GM23338 (cell line): ENCODE results near the gene MPHOSPH10. TPM values are rescaled to one million over a fixed set of nuclear protein-coding genes. Genes with fewer than 3 reads are reported as not detected.

ENCODE experiments used
- ATAC-seq: fragments of 200-7000 bp; cut with Tn5 transposase; 3 replicates; pipeline ENCODE4 v1.9.1; 2020
- DNase-seq: peaks from one replicate; pipeline ENCODE4 v3.0.0-alpha.2; 2015; ENCODE audit warnings: low spot score
- H2AFZ ChIP-seq: fragments of 200-600 bp; sonication (generic); 2 replicates; pipeline ENCODE4 v1.8.0; 2016; ENCODE audit warnings: antibody characterized with exemption, mild to moderate bottlenecking, moderate library complexity
- H3F3A ChIP-seq: fragments of 200-600 bp; sonication (generic); replicated peaks from 2 replicates; pipeline ENCODE4 v1.8.0; 2017; ENCODE audit warnings: antibody characterized with exemption, mixed run types, low read depth
- H3K27ac ChIP-seq: fragments of 200-600 bp; sonication (generic); 2 replicates; pipeline ENCODE4 v1.6.1; 2016; ENCODE audit warnings: low read depth
- H3K27me3 ChIP-seq: fragments of 200-600 bp; sonication (generic); 2 replicates; pipeline ENCODE4 v1.8.0; 2016; ENCODE audit warnings: mild to moderate bottlenecking, mixed run types, moderate library complexity; ENCODE audit not compliant: insufficient read depth
- H3K36me3 ChIP-seq: fragments of 200-600 bp; sonication (generic); 2 replicates; pipeline ENCODE4 v1.8.0; 2016; ENCODE audit warnings: mild to moderate bottlenecking; ENCODE audit not compliant: insufficient read depth
- H3K4me1 ChIP-seq: fragments of 200-600 bp; sonication (generic); 2 replicates; pipeline ENCODE4 v1.8.0; 2016; ENCODE audit warnings: mild to moderate bottlenecking, moderate library complexity; ENCODE audit not compliant: insufficient read depth
- H3K4me2 ChIP-seq: fragments of 200-600 bp; sonication (generic); 2 replicates; pipeline ENCODE4 v1.7.1; 2017; ENCODE audit warnings: mixed run types
- H3K4me3 ChIP-seq: fragments of 200-600 bp; sonication (generic); 2 replicates; pipeline ENCODE4 v1.6.1; 2016; ENCODE audit warnings: mixed run types
- H3K79me2 ChIP-seq: fragments of 200-600 bp; sonication (generic); replicated peaks from 2 replicates; pipeline ENCODE4 v1.8.0; 2017; ENCODE audit warnings: mild to moderate bottlenecking; ENCODE audit not compliant: insufficient read depth
- H3K9me2 ChIP-seq: fragments of 200-600 bp; sonication (generic); 2 replicates; pipeline ENCODE4 v1.8.0; 2017; ENCODE audit not compliant: insufficient read depth
- H4K20me1 ChIP-seq: fragments of 200-600 bp; sonication (generic); replicated peaks from 2 replicates; pipeline ENCODE4 v1.8.0; 2017; ENCODE audit warnings: mild to moderate bottlenecking; ENCODE audit not compliant: insufficient read depth
- H3K27ac Mint-ChIP-seq: 2 replicates; pipeline ENCODE4 v1.8.0; 2020; ENCODE audit warnings: inconsistent platforms, mild to moderate bottlenecking, moderate library complexity, mixed read lengths
- H3K27me3 Mint-ChIP-seq: 3 replicates; pipeline ENCODE4 v1.8.0; 2022; ENCODE audit warnings: low read depth, mild to moderate bottlenecking, moderate library complexity, mixed read lengths, inconsistent platforms; ENCODE audit not compliant: insufficient read depth, poor library complexity
- H3K36me3 Mint-ChIP-seq: 3 replicates; pipeline ENCODE4 v1.8.0; 2021; ENCODE audit warnings: low read depth, mild to moderate bottlenecking, inconsistent platforms, moderate library complexity, mixed read lengths
- H3K4me1 Mint-ChIP-seq: 3 replicates; pipeline ENCODE4 v1.8.0; 2020; ENCODE audit warnings: mild to moderate bottlenecking, inconsistent platforms, mixed read lengths
- H3K4me3 Mint-ChIP-seq: 3 replicates; pipeline ENCODE4 v1.8.0; 2021; ENCODE audit warnings: moderate library complexity, mild to moderate bottlenecking, inconsistent platforms, mixed read lengths
- H3K9me3 Mint-ChIP-seq: 3 replicates; pipeline ENCODE4 v1.8.0; 2020; ENCODE audit warnings: moderate library complexity, mild to moderate bottlenecking, inconsistent platforms, mixed read lengths
- CREB1 ChIP-seq: fragments of 250-450 bp; sonication (Bioruptor Pico); IDR thresholded peaks from 2 replicates; pipeline ENCODE4 v1.5.0; 2020; ENCODE audit warnings: low read depth, mild to moderate bottlenecking, moderate library complexity
- EZH2 ChIP-seq: fragments of 200-600 bp; sonication (generic); IDR thresholded peaks from one replicate; pipeline ENCODE4 v1.8.0; 2017; ENCODE audit warnings: antibody characterized with exemption, mild to moderate bottlenecking, low read depth; ENCODE audit not compliant: unreplicated experiment
- EZH2phosphoT487 ChIP-seq: fragments of 200-600 bp; sonication (generic); IDR thresholded peaks from one replicate; pipeline ENCODE4 v1.8.1; 2018; ENCODE audit warnings: antibody characterized with exemption; ENCODE audit not compliant: unreplicated experiment
- NANOG ChIP-seq: IDR thresholded peaks from 2 replicates; pipeline ENCODE4 v1.6.1; 2016; ENCODE audit warnings: antibody characterized with exemption, borderline replicate concordance
- POLR2AphosphoS5 ChIP-seq: IDR thresholded peaks from 2 replicates; pipeline ENCODE4 v1.6.1; 2016; ENCODE audit warnings: antibody characterized with exemption, low read depth
- REST ChIP-seq: IDR thresholded peaks from one replicate; pipeline ENCODE4 v1.6.1; 2018; ENCODE audit warnings: antibody characterized with exemption; ENCODE audit not compliant: unreplicated experiment
- ZNF114 ChIP-seq: fragments of 250-450 bp; sonication (Bioruptor Pico); IDR thresholded peaks from 2 replicates; pipeline ENCODE4 v1.5.0; 2020; ENCODE audit warnings: mild to moderate bottlenecking, moderate library complexity
- polyA plus RNA-seq: library from polyadenylated mRNA; unstranded; fragments of >200 nt; fragmentation: Nextera tagmentation; extraction: Ambion mirVana; gene quantifications from 2 replicates; pipeline ENCODE4 v1.2.1, GENCODE V29; 2016
- total RNA-seq: library from RNA; depleted of rRNA; stranded (reverse); fragments of >200 nt; shearing (Covaris generic); gene quantifications from 2 replicates; pipeline ENCODE4 v1.2.3, GENCODE V29; 2014
- TF ChIP-seq, protein P1 (sequence below), 2 experiments: fragments of 200-600 bp in 1 of 2; sonication (generic) in 1 of 2; conservative IDR thresholded peaks; 2 replicates each; pipeline versions ENCODE4 v1.5.1 to v1.6.1; 2016 to 2017; ENCODE audit warnings: antibody characterized with exemption in 2 of 2, low read depth in 2 of 2, mild to moderate bottlenecking in 2 of 2, moderate library complexity in 1 of 2
- TF ChIP-seq, protein P2 (sequence below): fragments of 250-450 bp; sonication (Bioruptor Pico); IDR thresholded peaks from 2 replicates; pipeline ENCODE4 v1.5.0; 2020; ENCODE audit warnings: mild to moderate bottlenecking, moderate library complexity

Gene MPHOSPH10
- total and polyA plus RNA-seq, 2 experiments from 2014 or later = 23.8 to 64.8 TPM

- Histone ChIP-seq H3F3A (0 out of 2 replicates have a peak, but pooled peaks cover 4% of the 10 kb centered on the region), H3K27me3 (no peaks in the 10 kb centered on the region), H3K4me3 (no peak overlapping the region), H3K79me2 (no peaks in the 10 kb centered on the region), H3K4me2 (no peak overlapping the region), H3K4me1 (peaks cover 5% of the 10 kb centered on the region), H2AFZ (no peak overlapping the region), H3K27ac (no peak overlapping the region), H3K36me3 (no peaks in the 10 kb centered on the region), H4K20me1 (no peaks in the 10 kb centered on the region), H3K9me2 (peaks cover 3% of the 10 kb centered on the region; the same call in 1 of the 2 replicates)
- peak; percentile 81 for ATAC-seq
- peak; percentile 75 for DNase-seq
- TF ChIP-seq CREB1 (CRISPR knock-in tag) = no peak
- TF ChIP-seq ZNF114 (CRISPR knock-in tag) = 0 out of 2 replicates have a peak, but pooled peaks have one; percentile 24
- TF ChIP-seq EZH2phosphoT487 = no peak
- TF ChIP-seq, protein P1, sequence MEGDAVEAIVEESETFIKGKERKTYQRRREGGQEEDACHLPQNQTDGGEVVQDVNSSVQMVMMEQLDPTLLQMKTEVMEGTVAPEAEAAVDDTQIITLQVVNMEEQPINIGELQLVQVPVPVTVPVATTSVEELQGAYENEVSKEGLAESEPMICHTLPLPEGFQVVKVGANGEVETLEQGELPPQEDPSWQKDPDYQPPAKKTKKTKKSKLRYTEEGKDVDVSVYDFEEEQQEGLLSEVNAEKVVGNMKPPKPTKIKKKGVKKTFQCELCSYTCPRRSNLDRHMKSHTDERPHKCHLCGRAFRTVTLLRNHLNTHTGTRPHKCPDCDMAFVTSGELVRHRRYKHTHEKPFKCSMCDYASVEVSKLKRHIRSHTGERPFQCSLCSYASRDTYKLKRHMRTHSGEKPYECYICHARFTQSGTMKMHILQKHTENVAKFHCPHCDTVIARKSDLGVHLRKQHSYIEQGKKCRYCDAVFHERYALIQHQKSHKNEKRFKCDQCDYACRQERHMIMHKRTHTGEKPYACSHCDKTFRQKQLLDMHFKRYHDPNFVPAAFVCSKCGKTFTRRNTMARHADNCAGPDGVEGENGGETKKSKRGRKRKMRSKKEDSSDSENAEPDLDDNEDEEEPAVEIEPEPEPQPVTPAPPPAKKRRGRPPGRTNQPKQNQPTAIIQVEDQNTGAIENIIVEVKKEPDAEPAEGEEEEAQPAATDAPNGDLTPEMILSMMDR (conservative IDR thresholded peaks at IDR 0.05; ENCODE audit: low read depth in 2 of 2) = peak; percentile 79 to 84
- TF ChIP-seq POLR2AphosphoS5 = no peak
- TF ChIP-seq, protein P2, sequence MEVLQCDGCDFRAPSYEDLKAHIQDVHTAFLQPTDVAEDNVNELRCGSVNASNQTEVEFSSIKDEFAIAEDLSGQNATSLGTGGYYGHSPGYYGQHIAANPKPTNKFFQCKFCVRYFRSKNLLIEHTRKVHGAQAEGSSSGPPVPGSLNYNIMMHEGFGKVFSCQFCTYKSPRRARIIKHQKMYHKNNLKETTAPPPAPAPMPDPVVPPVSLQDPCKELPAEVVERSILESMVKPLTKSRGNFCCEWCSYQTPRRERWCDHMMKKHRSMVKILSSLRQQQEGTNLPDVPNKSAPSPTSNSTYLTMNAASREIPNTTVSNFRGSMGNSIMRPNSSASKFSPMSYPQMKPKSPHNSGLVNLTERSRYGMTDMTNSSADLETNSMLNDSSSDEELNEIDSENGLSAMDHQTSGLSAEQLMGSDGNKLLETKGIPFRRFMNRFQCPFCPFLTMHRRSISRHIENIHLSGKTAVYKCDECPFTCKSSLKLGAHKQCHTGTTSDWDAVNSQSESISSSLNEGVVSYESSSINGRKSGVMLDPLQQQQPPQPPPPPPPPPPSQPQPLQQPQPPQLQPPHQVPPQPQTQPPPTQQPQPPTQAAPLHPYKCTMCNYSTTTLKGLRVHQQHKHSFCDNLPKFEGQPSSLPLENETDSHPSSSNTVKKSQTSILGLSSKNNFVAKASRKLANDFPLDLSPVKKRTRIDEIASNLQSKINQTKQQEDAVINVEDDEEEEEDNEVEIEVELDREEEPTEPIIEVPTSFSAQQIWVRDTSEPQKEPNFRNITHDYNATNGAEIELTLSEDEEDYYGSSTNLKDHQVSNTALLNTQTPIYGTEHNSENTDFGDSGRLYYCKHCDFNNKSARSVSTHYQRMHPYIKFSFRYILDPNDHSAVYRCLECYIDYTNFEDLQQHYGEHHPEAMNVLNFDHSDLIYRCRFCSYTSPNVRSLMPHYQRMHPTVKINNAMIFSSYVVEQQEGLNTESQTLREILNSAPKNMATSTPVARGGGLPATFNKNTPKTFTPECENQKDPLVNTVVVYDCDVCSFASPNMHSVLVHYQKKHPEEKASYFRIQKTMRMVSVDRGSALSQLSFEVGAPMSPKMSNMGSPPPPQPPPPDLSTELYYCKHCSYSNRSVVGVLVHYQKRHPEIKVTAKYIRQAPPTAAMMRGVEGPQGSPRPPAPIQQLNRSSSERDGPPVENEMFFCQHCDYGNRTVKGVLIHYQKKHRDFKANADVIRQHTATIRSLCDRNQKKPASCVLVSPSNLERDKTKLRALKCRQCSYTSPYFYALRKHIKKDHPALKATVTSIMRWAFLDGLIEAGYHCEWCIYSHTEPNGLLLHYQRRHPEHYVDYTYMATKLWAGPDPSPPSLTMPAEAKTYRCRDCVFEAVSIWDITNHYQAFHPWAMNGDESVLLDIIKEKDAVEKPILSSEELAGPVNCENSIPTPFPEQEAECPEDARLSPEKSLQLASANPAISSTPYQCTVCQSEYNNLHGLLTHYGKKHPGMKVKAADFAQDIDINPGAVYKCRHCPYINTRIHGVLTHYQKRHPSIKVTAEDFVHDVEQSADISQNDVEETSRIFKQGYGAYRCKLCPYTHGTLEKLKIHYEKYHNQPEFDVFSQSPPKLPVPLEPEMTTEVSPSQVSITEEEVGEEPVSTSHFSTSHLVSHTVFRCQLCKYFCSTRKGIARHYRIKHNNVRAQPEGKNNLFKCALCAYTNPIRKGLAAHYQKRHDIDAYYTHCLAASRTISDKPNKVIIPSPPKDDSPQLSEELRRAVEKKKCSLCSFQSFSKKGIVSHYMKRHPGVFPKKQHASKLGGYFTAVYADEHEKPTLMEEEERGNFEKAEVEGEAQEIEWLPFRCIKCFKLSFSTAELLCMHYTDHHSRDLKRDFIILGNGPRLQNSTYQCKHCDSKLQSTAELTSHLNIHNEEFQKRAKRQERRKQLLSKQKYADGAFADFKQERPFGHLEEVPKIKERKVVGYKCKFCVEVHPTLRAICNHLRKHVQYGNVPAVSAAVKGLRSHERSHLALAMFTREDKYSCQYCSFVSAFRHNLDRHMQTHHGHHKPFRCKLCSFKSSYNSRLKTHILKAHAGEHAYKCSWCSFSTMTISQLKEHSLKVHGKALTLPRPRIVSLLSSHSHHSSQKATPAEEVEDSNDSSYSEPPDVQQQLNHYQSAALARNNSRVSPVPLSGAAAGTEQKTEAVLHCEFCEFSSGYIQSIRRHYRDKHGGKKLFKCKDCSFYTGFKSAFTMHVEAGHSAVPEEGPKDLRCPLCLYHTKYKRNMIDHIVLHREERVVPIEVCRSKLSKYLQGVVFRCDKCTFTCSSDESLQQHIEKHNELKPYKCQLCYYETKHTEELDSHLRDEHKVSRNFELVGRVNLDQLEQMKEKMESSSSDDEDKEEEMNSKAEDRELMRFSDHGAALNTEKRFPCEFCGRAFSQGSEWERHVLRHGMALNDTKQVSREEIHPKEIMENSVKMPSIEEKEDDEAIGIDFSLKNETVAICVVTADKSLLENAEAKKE = peak; percentile 89
- TF ChIP-seq EZH2 = no peak
- no peak for TF ChIP-seq NANOG
- TF ChIP-seq REST = no peak
- Mint-ChIP-seq H3K27me3 (no peaks in the 10 kb centered on the region), H3K27ac (no peak overlapping the region), H3K4me1 (peaks cover 14% of the 10 kb centered on the region), H3K4me3 (no peak overlapping the region), H3K9me3 (peaks cover 15% of the 10 kb centered on the region), H3K36me3 (peaks cover 5% of the 10 kb centered on the region; the same call in 1 of the 3 replicates)
Observed at GRCh38 chr2:71100195-71100964, 30.1 kb upstream of the MPHOSPH10 start.
